Body of pancreas (tissue), 4 donors: ENCODE measurements around the gene F2R.

Experiments
- POLR2A ChIP-seq, 3 donors: fragments of 450-650 bp; IDR thresholded peaks; one replicate each; pipeline ENCODE4 v1.6.1; 2016; ENCODE audit warnings: antibody characterized with exemption in 3 of 3, mild to moderate bottlenecking in 2 of 3
- TF ChIP-seq, protein P1 (sequence below), 7 experiments: fragments of 450-650 bp in 4 of 7; fragments of 200-600 bp in 3 of 7; sonication (generic) in 3 of 7; IDR thresholded peaks; one replicate each; pipeline ENCODE4 v1.5.1; 2016 to 2019; ENCODE audit warnings: antibody characterized with exemption in 7 of 7

DNA sequence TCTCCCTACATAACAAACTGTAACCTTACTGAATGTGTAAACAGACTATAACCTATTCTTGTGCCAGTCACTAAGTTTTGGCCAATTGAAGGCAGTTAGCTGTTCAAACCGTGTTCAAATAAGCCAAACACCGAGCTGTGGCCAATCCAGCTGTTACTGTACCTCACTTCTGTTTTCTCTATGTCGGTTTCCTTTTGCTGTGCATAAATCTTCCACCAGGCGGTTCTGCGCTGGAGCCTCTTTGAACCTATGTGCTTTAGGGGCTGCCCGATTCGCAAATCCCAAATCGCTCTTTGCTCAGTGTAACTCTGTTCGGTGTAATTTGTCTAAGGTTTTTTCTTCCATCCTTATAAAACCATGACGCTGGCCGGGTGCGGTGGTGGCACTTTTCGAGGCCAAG lies 31.8 kb downstream of the F2R start:
- TF ChIP-seq, protein P1, sequence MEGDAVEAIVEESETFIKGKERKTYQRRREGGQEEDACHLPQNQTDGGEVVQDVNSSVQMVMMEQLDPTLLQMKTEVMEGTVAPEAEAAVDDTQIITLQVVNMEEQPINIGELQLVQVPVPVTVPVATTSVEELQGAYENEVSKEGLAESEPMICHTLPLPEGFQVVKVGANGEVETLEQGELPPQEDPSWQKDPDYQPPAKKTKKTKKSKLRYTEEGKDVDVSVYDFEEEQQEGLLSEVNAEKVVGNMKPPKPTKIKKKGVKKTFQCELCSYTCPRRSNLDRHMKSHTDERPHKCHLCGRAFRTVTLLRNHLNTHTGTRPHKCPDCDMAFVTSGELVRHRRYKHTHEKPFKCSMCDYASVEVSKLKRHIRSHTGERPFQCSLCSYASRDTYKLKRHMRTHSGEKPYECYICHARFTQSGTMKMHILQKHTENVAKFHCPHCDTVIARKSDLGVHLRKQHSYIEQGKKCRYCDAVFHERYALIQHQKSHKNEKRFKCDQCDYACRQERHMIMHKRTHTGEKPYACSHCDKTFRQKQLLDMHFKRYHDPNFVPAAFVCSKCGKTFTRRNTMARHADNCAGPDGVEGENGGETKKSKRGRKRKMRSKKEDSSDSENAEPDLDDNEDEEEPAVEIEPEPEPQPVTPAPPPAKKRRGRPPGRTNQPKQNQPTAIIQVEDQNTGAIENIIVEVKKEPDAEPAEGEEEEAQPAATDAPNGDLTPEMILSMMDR (IDR thresholded peaks at IDR 0.05): no peak
- no peak for TF ChIP-seq POLR2A (IDR thresholded peaks at IDR 0.05)
